ENCODE measurements around the gene SBF2.

SBF2 gene

DNA sequence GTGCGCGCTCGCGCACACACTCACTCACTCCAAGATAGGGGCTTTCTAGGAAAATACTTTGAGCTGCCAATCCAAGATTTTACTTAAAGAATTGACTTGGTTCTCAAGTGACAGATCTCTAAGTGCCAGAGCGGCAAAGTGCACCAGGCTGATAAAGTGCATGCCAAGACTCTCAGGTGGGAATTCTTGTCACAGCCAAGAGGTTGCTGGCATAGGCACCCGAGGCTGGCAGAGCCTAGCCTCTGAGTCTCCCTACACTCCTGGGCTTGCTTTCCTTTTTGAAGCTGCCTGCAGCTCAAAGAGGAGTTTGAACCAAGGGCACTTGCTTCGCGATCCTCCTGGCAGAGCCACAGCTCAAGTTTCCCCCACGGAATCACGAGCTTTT, 8.3 kb upstream of the SBF2 start:
- DNase-seq (ENCODE audit: low read depth in 2 of 2), result no peak

DNA sequence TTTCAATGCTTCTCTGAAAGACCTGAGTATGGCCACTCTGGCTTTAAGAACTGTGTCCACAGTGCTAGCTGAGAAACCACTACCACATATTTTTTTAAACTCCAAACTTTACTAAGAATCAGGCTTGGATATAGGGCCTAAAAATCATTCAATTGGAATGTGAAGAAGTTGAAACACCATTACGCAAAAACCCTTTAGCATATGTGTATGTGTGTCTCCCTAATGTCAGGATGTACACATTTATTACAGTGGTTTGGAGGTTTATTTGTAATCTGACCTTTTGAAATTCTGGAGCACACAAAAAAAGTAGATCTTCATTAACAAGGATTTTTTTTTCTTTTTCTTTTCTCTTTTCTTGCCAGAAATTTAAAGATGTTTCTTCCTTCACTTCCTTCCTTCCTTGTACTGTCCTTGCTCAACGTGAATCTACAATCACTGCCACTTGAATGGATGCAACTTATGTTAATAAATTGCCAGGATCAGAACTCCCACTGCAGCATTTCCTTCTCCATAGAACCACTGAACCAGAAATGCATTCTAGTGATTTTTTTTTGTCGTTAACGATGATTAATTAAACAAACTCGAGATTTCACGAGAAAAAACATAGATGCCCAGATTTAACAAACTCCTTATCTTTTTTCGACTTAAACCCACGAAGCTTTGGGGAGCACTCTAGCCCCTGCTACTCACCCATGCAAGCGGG, 7.8 kb upstream of the SBF2 start:
- DNase-seq (ENCODE audit: low read depth in 2 of 2), result no peak

DNA sequence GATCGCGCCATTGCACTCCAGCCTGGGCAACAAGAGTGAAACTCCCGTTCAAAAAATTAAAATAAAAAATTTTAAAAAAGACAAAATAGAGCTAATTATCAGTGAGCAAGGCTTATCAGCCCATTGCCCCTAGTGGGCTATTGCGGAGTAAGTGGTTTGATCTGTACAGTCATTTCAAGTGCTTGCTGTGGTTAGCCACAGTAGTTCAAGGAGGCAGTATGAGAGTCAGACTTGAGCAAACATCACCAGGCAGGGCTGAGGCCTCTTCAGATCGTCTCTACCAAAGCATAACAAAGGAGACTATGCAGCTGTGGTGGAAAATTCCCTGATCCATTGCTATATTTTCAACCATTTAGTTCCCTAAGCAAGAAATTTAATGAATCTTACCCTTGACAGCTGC, 4.3 kb upstream of the SBF2 start:
- peak in 1 of 2 donors; percentile 44 for DNase-seq (ENCODE audit: low read depth in 2 of 2)

DNA sequence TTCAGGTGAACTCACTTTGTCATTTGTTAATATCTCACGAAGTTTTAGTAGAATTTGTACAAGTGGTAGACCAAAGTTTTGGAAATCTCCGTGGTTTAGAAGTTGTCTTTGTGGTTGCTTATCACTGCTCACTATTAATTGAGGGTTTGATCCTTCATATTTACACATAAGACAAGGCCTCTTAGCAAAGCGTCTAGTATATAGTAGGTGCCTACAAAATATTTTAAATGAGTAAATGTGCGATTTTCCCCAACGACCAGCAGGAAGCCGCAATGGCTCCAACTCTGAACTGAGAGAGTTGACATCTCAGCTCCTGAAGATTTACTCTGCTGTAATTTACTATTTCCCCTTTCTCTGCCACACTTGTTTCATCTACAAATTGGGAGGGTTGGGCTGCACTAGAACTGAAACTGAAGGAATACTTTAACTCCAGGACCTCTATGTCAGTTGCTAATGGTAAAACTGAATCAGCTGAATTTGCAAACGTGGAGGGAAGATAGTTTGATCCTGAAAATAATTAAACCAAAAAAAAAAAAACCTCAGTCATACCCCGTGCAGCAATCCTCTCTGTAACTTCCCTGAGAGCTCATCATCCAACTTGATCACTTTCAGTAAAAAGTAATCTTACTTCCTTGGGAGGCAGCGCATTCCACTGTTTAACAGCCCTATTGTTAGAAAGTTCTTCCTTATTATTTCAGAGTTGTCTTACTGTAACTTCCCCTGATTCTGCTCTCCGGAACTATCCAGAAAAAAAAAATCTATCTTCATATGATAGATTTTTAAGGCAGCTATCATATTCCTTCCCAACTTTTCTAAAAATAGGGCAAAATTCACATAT, 1.3 kb upstream of the SBF2 start:
- DNase-seq (ENCODE audit: low read depth in 2 of 2), result no peak

DNA sequence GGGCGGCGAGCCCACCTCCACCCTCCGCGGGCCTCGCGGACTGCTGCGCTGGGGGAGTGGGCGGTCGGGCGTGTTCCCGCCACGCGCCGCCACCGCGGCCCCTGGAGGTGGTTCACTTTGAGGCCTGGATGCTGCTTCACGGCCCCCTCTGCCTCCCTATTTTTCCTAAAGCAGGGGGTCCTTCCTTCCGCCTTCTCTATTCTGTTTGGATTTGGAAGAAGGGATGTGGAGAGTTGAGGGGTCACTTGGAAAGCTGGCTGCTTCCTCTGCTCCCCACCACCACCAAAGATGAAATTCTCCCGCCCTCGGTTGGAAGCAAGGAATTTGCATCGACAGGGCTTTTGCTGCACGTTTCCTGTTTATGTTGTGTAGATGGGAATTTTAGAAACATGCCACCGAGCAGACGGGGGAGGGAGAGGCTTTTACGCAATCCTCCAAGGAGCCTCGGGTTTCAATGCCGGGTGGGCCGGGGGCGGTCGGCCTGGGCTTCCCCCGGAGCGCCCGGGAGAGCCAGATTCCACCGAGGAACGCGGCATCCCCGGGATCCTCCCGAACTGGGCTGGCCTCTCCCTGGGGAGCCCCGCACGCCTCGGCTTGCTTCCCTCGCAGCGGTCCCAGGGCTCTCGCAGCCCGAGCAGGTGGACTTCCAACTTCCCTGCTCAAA, 403 bp upstream of the SBF2 start:
- no peak for DNase-seq (ENCODE audit: low read depth in 2 of 2)

DNA sequence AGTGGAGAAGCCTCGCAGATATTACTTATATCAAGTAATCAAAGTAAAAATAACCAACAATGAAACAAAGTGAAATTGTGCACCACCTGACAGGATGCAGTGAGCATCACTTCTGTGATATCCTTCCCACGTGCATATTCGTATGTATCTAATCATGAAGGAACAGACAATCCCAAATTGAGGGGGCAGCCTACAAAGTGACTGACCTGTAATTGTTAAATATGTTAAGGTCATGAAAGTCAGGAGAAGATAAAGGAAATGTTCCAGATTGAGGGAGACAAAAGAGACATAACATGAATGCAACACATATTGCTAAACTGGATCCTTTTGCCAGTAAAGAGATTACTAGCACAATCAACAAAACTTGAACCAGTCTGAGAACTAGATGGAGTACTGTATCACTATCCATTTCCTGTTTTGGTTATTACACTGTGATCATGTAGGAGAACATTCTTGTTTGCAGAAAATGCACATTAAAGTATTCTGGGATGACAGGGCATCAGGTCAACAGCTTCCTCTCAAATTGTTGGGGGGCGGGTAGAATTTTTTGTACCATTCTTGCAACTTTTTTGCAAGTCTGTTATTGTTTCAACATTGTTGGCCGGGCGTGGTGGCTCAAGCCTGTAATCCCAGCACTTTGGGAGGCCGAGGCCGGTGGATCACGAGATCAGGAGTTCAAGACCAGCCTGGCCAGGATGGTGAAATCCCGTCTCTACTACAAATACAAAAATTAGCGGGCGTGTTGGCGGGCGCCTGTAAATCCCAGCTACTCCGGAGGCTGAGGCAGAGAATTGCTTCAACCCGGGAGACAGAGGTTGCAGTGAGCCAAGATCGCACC, 2.0 kb downstream of the SBF2 start:
- DNase-seq (ENCODE audit: low read depth in 2 of 2), result no peak

DNA sequence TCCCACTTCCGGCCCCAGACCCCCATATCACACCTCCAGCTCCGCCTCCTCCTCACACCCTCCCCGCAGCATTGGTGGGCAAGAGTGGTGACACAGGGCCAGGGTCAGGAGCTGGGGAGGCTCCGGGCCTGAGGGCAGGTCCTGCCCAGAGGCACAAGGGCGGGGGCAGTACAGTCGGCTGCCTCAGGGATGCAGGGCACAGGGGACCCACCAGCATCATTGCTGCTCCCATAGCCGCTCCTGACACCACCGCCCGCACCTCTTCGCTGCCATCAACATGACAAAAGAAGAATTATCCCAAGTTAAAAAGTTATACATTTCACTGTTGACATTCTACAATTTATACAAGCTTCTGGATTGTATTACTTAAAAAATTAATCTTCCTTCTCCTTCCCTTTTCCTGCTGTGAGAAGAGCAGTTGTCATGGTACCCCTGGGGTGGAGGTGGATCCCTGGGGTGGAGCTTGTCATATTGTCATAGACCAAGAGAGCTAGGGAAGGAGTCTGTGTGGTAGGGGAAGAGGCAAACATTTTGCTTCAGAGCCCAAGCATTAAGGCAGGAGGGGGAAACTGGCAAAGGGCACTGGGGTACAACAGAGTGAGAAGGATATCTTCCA, 4.1 kb downstream of the SBF2 start:
- no peak for DNase-seq (ENCODE audit: low read depth in 2 of 2)

DNA sequence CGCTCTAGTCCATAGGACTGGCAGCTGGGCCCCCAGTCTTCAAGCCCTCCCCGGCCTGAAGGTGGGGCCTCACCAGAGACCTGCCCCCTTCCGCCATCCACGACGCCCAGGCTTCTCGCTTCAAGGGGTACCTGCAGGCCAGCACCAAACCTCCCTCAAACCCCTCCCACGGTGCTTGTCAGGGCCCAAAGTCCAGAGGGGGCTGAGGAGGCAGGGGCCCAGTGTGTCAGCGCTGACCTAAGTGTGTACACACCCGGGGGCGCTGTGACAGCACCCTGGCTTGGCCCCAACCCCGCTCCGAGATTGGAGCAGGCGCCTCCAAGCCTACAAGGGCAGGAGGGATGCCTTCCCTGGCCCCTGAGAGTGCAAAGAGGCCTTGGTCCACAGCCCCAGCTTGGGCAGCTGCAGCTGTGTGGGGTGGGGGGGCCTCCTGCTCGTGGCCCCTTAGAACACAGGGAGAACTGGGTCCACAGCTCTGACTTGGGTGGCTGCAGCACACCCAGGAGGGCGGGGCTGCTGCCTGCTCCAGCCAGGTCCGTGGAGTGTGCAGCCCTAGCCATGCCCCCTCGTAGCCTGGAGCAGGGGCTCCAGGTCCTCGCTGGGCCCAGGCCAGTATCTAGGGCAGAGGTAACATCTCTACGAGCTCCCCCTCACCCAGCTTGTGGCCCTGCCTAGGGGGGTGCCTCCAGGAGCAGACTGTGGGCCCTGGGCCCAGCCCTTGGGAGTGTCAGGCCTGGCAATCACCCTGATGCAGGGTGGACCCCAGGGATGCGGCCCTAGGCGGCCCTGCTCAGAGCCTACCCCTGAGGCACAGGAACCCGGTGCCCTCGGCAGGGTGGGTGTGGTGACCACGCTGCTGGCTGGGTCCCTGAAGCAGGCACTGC, 4.9 kb downstream of the SBF2 start:
- no peak for DNase-seq (ENCODE audit: low read depth in 2 of 2)

DNA sequence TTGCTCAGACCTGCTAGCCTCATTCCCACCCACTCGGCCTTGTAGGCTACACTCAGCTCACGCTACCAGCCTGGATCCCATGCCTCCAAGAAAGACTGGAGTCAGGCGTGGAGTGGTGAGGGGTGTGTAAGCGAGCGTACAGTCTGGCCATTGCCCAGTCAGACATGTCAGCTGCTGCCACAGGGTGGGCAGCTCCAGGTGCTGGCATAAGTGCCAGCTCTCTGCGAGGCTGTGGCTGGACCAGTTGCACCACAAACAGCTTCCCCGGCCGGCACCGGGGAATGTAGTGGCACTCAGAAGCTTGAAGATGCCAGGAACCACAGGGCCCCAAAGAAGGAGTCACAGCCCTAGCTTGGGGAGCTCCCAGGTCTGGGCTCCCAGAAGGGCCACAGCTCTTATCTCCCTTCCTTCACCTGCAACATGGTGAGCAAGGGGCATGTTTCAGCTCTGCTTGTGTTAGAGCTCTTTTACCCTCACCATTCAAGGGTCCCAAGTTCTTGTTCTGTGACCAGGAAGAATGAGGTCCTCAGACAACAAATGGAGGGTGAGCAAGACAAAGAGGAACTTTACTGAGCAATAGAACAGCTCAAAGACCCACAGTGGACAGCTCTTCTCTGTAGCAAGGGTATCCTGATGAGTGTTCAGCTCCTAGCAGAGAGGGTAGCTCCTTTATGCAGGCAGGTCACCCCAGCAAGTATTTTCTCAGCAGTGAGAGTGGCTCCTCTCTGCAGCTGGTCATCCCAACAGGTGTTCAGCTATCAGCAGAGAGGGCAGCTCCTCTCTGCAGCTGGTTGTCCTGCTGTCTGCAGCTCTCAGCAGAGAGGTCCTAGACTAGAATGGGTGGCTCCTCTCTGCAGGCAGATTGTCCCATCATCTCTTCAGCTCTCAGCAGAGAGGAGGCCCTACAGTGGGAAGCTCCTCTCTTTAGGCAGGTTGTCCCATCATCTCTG, 6.0 kb downstream of the SBF2 start:
- DNase-seq (ENCODE audit: low read depth in 2 of 2), result no peak

DNA sequence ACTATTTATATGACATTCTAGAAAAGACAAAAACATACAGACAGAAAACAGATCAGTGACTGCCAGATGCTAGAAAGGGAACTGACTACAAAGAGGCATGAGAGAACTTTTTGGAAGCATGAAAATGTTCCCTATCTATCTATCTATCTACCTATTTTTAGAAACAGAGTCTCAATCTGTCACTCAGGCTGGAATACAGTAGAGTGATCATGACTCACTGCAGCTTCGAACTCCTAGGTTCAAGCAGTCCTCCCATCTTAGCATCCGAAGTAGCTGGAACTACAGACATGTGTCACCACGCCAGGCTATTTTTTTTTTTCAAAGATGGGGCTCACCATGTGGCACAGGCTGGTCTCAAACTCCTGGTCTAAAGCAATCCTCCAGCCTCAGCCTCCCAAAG, 6.9 kb downstream of the SBF2 start:
- DNase-seq (ENCODE audit: low read depth in 2 of 2), result no peak

DNA sequence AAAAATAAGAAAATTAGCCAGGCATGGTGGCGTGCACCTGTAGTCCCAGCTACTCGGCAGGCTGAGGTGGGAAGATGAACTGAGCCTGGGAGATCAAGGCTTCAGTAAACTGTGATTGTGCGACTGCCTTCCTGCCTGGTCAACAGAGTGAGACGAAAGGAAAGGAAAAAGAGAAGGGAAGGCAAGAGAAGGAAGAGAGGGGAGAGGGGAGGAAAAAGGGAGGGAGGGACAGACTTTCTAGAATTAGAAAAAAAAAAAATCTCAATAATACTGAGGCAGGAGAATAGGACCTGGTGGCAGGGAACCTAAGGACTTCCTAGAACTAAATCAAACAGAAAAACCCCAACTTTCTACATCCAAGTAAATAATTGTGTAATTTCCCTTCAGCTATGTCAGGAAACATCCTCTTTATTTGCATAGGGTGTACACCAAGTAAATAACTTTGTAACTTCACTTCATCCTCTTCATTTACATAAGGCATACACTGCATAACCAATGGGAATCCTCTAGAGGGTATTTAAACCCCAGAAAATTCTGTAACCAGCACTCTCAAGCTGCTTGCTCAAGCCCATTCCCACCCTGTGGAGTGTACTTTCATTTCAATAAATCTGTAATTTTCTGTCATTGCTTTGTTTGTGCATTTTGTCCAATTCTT, 8.7 kb downstream of the SBF2 start:
- DNase-seq (ENCODE audit: low read depth in 2 of 2), result no peak

DNA sequence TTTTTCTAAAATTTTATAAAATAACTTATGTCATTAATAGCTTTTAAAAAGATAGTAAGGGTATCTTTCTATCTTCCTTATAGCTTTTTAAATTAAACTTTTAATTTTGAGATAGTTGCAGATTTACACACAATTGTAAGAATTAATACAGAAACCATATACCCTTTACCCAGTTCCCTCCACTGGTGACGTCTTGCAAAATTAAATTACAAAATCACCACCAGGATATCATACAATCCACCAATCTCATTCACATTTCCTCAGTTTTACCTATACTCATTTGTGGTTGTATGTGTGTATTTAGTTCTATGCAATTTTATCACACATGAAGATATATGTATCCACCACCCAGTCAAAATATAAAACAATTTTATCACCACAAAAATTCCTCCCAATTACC, 10.0 kb downstream of the SBF2 start:
- DNase-seq (ENCODE audit: low read depth in 2 of 2), result no peak

DNA sequence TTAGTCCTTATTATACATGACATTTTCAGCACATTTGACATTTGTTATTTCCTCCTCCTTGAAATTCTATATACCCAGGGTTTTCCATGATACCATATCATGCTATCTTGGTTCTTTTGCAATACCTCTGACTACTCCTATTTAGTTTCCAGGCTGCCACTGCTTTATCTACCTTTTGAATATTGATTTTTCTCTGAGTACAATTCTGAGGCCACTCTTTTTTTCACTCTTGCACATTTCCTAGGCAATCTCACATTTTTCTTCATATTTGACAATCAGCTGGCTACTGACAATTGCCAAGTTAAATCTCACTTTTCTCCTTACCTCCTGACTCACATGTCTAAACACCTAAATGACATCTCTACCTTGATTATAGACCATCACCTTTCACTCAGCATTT, 11.9 kb downstream of the SBF2 start:
- DNase-seq (ENCODE audit: low read depth in 2 of 2), result no peak

DNA sequence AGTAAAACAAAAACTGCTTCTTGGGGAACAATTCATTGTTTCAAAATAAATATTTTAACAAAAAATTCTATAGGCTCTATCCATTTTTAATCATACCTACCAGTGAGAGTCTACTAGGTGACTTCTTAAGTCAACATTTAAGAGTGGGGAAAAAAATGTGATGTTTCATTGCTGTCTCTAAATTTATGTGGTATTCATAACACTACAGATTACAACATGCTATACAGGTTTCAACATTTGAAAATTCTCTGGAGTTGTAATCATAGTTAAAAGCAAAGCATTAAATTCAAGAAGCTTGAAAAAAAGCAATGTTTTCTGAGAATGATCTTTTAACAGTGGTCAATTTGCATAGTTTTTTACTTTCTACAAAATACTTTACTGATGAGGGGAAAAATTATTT, 18.3 kb downstream of the SBF2 start:
- DNase-seq (ENCODE audit: low read depth in 2 of 2), result no peak

DNA sequence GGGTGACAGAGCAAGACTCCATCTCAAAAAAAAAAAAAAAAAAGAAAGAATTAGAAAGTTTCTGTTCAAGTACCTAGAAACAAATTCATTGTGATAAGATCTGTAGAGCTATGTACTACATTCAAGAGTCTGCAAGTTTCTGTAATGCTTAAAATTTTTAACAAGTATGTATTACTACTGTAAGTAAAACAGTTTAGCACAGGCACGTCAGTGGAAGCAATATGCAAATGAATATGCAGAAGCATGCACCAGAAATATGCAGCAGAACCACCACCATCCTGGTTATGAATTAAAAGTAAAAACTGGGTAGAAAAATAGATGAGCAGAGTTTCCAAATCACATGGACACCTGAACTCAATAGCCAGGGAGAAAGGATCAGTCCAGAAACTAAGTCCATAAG, 19.3 kb downstream of the SBF2 start:
- no peak for DNase-seq (ENCODE audit: low read depth in 2 of 2)

DNA sequence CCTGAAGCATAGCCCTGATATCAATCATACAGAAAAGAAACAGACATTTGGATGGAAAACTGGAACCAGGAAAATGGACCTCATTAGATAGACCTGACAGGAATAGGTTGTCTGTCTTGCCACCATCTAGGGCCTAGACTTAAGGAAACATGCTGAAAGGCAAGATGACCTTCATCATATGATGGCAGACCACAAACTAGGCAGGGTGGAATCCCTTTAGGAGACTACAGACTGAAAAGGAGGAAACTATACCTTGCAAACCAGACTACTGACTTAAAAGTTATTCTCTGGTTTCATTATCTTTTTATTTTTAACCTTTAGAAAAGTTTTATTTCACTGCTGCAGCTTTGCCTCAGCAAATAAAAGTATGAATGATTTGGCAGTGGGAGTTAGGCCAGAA, 20.3 kb downstream of the SBF2 start:
- no peak for DNase-seq (ENCODE audit: low read depth in 2 of 2)

DNA sequence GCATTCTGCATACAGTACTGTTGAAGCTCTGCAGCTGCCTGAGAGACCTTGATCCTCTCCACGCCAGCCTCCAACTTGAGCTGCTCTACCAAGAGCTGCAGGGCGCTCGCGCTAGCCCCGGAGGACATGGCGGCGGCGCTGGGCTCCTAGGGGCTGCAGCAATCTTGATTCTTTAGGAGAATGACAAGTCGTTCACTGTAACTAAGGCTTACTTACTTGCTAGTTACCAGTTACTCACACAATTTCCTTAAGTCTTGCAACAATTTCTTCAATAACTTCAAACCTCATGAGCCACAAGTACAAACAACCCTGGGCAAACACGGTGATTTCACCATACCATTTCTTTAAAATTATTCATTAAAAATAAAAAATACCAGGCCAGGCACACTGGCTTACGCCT, 21.9 kb downstream of the SBF2 start:
- no peak for DNase-seq (ENCODE audit: low read depth in 2 of 2)

DNA sequence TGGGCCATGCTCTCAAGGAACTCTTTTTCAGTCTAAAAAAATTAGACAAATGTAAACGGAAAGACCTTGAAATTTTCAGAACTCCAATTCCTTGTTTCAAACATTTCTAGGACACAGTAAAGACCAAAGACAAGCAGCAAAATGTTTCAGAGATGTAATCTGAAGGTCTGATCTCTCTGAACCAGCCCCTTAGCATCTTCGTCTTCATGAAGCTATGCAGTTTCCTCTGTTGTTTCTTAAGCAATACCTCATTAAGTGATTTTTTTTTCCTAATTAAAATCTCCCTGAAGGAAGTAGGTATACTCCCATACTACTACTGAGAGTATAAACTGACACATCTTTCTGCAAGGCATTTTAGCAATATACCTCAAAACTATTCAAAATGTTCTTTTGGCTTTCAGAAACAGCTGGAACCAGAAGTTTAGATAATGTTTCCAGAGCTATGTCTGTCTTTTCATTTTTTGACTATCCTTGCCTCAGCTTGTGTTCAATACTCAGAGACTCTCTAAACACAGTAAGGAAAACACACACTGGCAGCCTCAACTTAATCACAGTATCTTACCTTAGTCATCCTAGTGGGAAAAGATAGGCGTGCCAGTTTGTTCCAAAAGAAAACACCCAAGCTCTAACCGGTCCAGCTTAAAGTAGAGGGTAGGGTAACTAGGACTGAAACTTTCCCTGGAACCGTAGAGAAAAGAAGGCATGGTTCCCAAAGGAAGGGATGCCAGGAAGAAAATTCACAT, 25.1 kb downstream of the SBF2 start:
- DNase-seq (ENCODE audit: low read depth in 2 of 2), result no peak

All from stimulated activated CD8-positive, alpha-beta memory T cell treated with anti-CD3 and anti-CD28 coated beads, Interleukin-15, amount 100 ng/mL, for 48 hours (primary cell).